Caco-2 (cell line): ENCODE measurements around the gene PFDN1. TPM values are rescaled to one million over a fixed set of nuclear protein-coding genes. Genes with fewer than 3 reads are reported as not detected.
A peak's percentile ranks its signal among the peaks of the same experiment; 100 is the strongest.

Experiments
- BruUV-seq: library from RNA; stranded (reverse); fragments of 400-500 nt; replicated peaks from 2 replicates; lab custom pipeline; 2021; lab: Mats Ljungman, UMichigan
- CTCF ChIA-PET: fragments of 300-600 bp; sonication (Branson Sonifier 250); formaldehyde crosslinking; loops from one replicate; lab custom pipeline; 2022; ENCODE audit warnings: antibody characterized with exemption; lab: Charles Lee
- POLR2A ChIA-PET: fragments of 300-600 bp; sonication (Branson Sonifier 250); formaldehyde crosslinking; loops from one replicate; lab custom pipeline; 2022; ENCODE audit warnings: antibody characterized with exemption; lab: Charles Lee
- DNase-seq, 2 experiments: peaks; one replicate each; pipeline versions ENCODE4 v3.0.0 to v3.0.0-alpha.2; 2020 to 2022
- H3K27me3 ChIP-seq: replicated peaks from 2 replicates; pipeline ENCODE4 v1.6.0; 2011; ENCODE audit warnings: low read length; ENCODE audit not compliant: control insufficient read depth, insufficient read depth
- H3K36me3 ChIP-seq: 2 replicates; pipeline ENCODE4 v1.5.1; 2011; ENCODE audit warnings: low read length; ENCODE audit not compliant: control insufficient read depth, insufficient read depth
- H3K4me1 ChIP-seq: fragments of 250-450 bp; sonication (Bioruptor Pico); 2 replicates; pipeline ENCODE4 v1.5.1; 2020; ENCODE audit warnings: mild to moderate bottlenecking
- H3K4me3 ChIP-seq: 2 replicates; pipeline ENCODE4 v1.5.1; 2011; ENCODE audit warnings: low read depth, mild to moderate bottlenecking, control low read depth, low read length
- H3K9me3 ChIP-seq: fragments of 250-450 bp; sonication (Bioruptor Pico); 2 replicates; pipeline ENCODE4 v1.5.1; 2020; ENCODE audit warnings: mild to moderate bottlenecking, moderate library complexity
- H3K27ac Mint-ChIP-seq: one replicate; pipeline ENCODE4 v1.8.0; 2022; ENCODE audit warnings: mixed read lengths; ENCODE audit not compliant: unreplicated experiment
- H3K27me3 Mint-ChIP-seq: one replicate; pipeline ENCODE4 v1.8.0; 2022; ENCODE audit warnings: mixed read lengths; ENCODE audit not compliant: insufficient read depth, unreplicated experiment
- H3K36me3 Mint-ChIP-seq: one replicate; pipeline ENCODE4 v1.8.0; 2022; ENCODE audit warnings: mild to moderate bottlenecking, mixed read lengths; ENCODE audit not compliant: insufficient read depth, unreplicated experiment
- H3K4me1 Mint-ChIP-seq: one replicate; pipeline ENCODE4 v1.8.0; 2022; ENCODE audit warnings: low read depth, mixed read lengths; ENCODE audit not compliant: unreplicated experiment
- H3K4me3 Mint-ChIP-seq: one replicate; pipeline ENCODE4 v1.8.0; 2022; ENCODE audit warnings: mild to moderate bottlenecking, moderate library complexity, mixed read lengths; ENCODE audit not compliant: unreplicated experiment
- H3K9me3 Mint-ChIP-seq: one replicate; pipeline ENCODE4 v1.8.0; 2022; ENCODE audit warnings: mixed read lengths; ENCODE audit not compliant: unreplicated experiment
- CTCF ChIP-seq, 2 experiments: fragments of 200-600 bp in 1 of 2; IDR thresholded peaks; 1 replicate in 1 of 2; 2 replicates in 1 of 2; pipeline versions ENCODE4 v1.5.1 to v1.8.0; 2011 to 2022; ENCODE audit warnings: antibody characterized with exemption in 1 of 2, control low read depth in 1 of 2, inconsistent platforms in 1 of 2, low read depth in 1 of 2, low read length in 1 of 2, mild to moderate bottlenecking in 1 of 2, moderate library complexity in 1 of 2; ENCODE audit not compliant: insufficient read depth in 1 of 2, severe bottlenecking in 1 of 2, unreplicated experiment in 1 of 2
- intact Hi-C: fragments of 100-400 bp; cut with micrococcal nuclease; formaldehyde crosslinking; loops from one replicate; pipeline ENCODE4 v1.10.0; 2022; ENCODE audit not compliant: unreplicated experiment
- total RNA-seq: library from RNA; stranded (reverse); gene quantifications from 2 replicates; pipeline ENCODE4 v1.2.3, GENCODE V29; 2022

The PFDN1 gene
- total RNA-seq, 1 experiment from 2014 or later = 81.1 TPM

DNA sequence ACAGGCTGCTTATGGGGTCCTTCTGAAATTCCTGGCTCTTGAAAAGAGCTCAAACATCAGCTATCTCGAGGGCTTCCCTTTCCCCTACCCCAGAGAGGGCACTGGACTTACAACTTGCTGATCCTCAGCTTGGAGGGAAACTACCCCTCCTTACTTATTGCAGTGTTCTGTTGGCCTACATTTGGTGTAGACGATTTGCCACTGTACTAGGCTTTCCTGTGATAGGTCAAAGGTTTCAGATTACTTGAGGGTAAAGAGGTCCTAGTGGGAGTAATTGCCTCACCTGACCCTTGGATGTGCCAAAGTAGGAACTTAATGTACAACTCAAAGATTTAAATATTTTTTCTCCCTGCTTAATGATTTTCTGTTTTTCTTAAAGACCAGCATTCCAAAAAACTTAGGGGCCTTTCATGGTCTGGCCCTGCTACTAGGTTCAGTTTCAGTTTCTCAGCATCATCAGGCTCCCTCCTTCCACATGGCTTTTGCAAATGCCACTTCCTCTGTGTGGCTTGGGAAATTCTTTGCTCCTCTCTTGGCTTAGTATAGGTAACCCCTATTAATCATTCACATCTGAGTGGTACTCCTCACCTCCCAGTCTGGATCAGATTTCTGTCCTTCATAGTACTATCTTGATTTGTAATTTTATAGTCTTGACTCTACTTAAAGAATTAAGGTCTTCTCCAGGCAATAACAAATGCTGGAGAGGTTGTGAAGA, 95.5 kb downstream of the PFDN1 start:
- Histone ChIP-seq H3K9me3 (no peaks in the 10 kb centered on the region), H3K4me3 (no peak overlapping the region), H3K27me3 (no peaks in the 10 kb centered on the region), H3K36me3 (no peaks in the 10 kb centered on the region), H3K4me1 (no peaks in the 10 kb centered on the region)
- POLR2A ChIA-PET = no interaction called here
- peaks cover 7% of the 10 kb centered on the region for H3K4me1 Mint-ChIP-seq
- no peak for DNase-seq
- CTCF ChIA-PET = interaction anchor here (1.5 kb wide), 1 partner anchor 9 kb away, joined by 4 read pairs; no protein-coding TSS in a partner anchor
- H3K27me3 Mint-ChIP-seq = no peaks in the 10 kb centered on the region
- H3K4me3 Mint-ChIP-seq = no peak overlapping the region
- H3K27ac Mint-ChIP-seq = no peak overlapping the region
- intact Hi-C loops = no loop called here
- BruUV-seq = no TSS peak
- no peak for TF ChIP-seq CTCF (IDR thresholded peaks at IDR 0.05; ENCODE audit: insufficient read depth in 1 of 2, low read depth in 1 of 2, low read length in 1 of 2, severe bottlenecking in 1 of 2, unreplicated experiment in 1 of 2)
- H3K36me3 Mint-ChIP-seq = peaks cover 8% of the 10 kb centered on the region
- H3K9me3 Mint-ChIP-seq = no peaks in the 10 kb centered on the region

GRCh38 chr5:140205952-140206351, 96.9 kb downstream of the PFDN1 start:
- Histone ChIP-seq H3K4me3 (no peak overlapping the region), H3K36me3 (no peaks in the 10 kb centered on the region), H3K4me1 (peaks cover 11% of the 10 kb centered on the region), H3K9me3 (no peaks in the 10 kb centered on the region), H3K27me3 (no peaks in the 10 kb centered on the region)
- H3K4me3 Mint-ChIP-seq = no peak overlapping the region
- no peak for DNase-seq
- TF ChIP-seq CTCF (IDR thresholded peaks at IDR 0.05; ENCODE audit: insufficient read depth in 1 of 2, low read depth in 1 of 2, low read length in 1 of 2, severe bottlenecking in 1 of 2, unreplicated experiment in 1 of 2) = no peak
- peaks cover 8% of the 10 kb centered on the region for H3K36me3 Mint-ChIP-seq
- no peaks in the 10 kb centered on the region for H3K27me3 Mint-ChIP-seq
- intact Hi-C loops = no loop called here
- peak overlapping the region; percentile 43 for H3K27ac Mint-ChIP-seq
- CTCF ChIA-PET = interaction anchor here (0.6 to 1.5 kb wide), 2 partner anchors 10 kb away, joined by 3 to 4 read pairs; no protein-coding TSS in a partner anchor
- H3K9me3 Mint-ChIP-seq = no peaks in the 10 kb centered on the region
- POLR2A ChIA-PET = no interaction called here
- peaks cover 14% of the 10 kb centered on the region for H3K4me1 Mint-ChIP-seq
- BruUV-seq = no TSS peak

- no peak for TF ChIP-seq CTCF (IDR thresholded peaks at IDR 0.05; ENCODE audit: insufficient read depth in 1 of 2, low read depth in 1 of 2, low read length in 1 of 2, severe bottlenecking in 1 of 2, unreplicated experiment in 1 of 2)
- H3K27ac Mint-ChIP-seq = no peak overlapping the region
- H3K9me3 ChIP-seq = no peaks in the 10 kb centered on the region
- intact Hi-C loops = no loop called here
- BruUV-seq = no TSS peak
- CTCF ChIA-PET = interaction anchor here (0.6 kb wide), 1 partner anchor 9 kb away, joined by 3 read pairs; no protein-coding TSS in a partner anchor
- peaks cover 15% of the 10 kb centered on the region for H3K4me1 ChIP-seq
- H3K27me3 ChIP-seq = no peaks in the 10 kb centered on the region
- peaks cover 8% of the 10 kb centered on the region for H3K36me3 Mint-ChIP-seq
- H3K27me3 Mint-ChIP-seq = no peaks in the 10 kb centered on the region
- H3K4me3 ChIP-seq = no peak overlapping the region
- no peaks in the 10 kb centered on the region for H3K9me3 Mint-ChIP-seq
- H3K36me3 ChIP-seq = no peaks in the 10 kb centered on the region
- POLR2A ChIA-PET = no interaction called here
- DNase-seq = no peak
- H3K4me1 Mint-ChIP-seq = peaks cover 17% of the 10 kb centered on the region
- H3K4me3 Mint-ChIP-seq = no peak overlapping the region
Observed at GRCh38 chr5:140205216-140205615, 97.7 kb downstream of the PFDN1 start.
